GM12874 (cell line): Measurements from ENCODE around the gene GIMD1.

Source experiments
- CTCF ChIP-seq: IDR thresholded peaks from 2 replicates; pipeline ENCODE4 v1.5.1; 2011; ENCODE audit warnings: low read depth, mild to moderate bottlenecking, control low read depth, low read length, moderate library complexity; ENCODE audit not compliant: insufficient read depth

The GIMD1 gene

GRCh38 chr4:106364282-106364681 lies 4.3 kb downstream of the GIMD1 start:
- no peak for TF ChIP-seq CTCF

- TF ChIP-seq CTCF = no peak
Observed at GRCh38 chr4:106362086-106362825, 6.3 kb downstream of the GIMD1 start.

GRCh38 chr4:106358899-106359298 lies 9.7 kb downstream of the GIMD1 start:
- no peak for TF ChIP-seq CTCF

- TF ChIP-seq CTCF = no peak
Observed at GRCh38 chr4:106355193-106355592, 13.4 kb downstream of the GIMD1 start.

- no peak for TF ChIP-seq CTCF
Observed at GRCh38 chr4:106353786-106354185, 14.8 kb downstream of the GIMD1 start.

GRCh38 chr4:106351016-106351415 lies 17.6 kb downstream of the GIMD1 start:
- no peak for TF ChIP-seq CTCF

- TF ChIP-seq CTCF = no peak
Observed at GRCh38 chr4:106347167-106347566, 21.4 kb downstream of the GIMD1 start.
